NCI-H1694 treated with DMSO at 0.1 percent for 48 hours (cell line): ENCODE data around the gene RIMS1.
"Not testable (repeated sequence)": the region's sequence is repeated elsewhere in the genome, so short reads cannot be mapped to it uniquely, and the experiment has no call there.

Source experiments
- DNase-seq: peaks from one replicate; lab custom pipeline; 2025; lab: John Stamatoyannopoulos, UW

Gene RIMS1

DNA sequence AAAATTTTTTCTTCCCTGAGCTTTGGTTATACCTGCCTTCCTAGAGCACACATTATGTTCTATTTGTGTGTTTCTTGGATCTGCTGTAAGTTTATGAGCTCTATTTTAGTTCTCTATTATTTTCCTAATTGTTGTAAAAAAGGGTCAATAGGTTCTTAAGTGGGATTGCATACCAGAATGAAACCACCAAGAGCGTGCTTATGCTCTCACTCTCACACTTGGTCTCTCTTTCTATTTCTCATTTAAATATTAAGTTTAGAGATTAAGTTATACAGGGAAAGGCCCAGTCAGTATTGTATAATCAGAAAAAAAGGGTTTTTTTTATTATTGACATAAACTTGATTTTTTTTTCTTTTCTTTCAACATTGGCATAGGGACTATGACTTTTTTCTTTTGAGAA, 96.8 kb downstream of the RIMS1 start:
- DNase-seq = no peak

GRCh38 chr6:71994705-71995271, 108.4 kb downstream of the RIMS1 start:
- no peak for DNase-seq

DNA sequence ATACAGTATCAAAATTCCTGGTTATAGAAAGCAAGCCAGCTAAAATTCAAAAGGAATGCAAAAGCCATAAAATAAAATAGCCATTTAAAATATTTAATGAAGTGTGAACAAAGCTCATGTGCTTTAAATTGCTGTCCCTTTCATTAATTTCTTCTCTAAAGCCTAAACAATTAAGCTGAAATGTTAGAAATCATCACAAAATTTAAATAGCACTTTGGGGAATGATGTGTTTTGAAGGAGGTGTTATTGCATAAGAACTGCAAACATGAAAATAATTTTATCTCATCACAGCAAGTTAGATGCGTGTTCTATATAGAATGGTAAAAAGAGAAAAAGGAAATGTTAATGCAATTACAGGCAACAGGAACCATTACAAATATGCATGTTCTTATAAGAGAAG, 111.0 kb downstream of the RIMS1 start:
- no peak for DNase-seq

GRCh38 chr6:72002415-72002814, 116.1 kb downstream of the RIMS1 start:
- DNase-seq = no peak

GRCh38 chr6:72006591-72006990, 120.2 kb downstream of the RIMS1 start:
- DNase-seq = not testable (repeated sequence)

- DNase-seq = no peak
Measured at GRCh38 chr6:72022830-72023229, 136.5 kb downstream of the RIMS1 start.

DNA sequence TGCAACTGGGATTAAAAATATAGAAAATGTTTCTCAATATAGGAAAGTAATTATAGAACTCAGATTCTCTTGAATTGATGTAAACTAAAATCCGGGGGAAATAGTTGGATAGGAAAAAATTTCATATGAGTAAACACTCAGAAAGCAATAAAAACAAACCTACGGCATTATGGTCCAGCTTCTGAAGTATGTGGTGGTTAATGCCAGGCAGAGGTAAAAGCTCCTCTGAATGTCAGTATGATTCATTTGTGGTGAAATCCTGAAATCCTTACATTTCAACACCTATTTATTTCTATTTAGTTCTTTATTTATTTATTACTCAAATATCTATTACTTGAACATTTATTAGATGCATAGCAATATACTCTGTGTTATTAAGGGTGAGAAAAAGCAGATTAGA, 145.1 kb downstream of the RIMS1 start:
- DNase-seq = no peak

DNA sequence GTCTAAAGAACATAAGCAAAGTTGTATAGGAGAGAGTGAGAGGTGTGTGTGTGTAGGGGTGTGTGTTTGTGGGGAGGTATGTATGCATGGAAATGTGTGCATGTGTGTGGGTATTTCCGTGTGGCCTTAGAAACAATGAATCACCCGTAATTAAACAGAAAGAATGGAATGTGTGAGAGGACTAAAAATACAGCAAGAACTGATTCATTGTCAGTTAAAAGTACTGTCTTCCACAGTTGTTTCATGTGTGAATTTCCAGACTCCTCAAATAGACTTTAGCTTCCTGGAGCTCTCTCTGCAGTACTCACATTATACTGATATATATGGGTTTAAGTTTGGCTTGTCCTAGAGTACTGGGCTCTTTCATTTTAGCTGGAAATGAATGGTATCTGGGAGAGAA, 145.7 kb downstream of the RIMS1 start:
- no peak for DNase-seq

DNA sequence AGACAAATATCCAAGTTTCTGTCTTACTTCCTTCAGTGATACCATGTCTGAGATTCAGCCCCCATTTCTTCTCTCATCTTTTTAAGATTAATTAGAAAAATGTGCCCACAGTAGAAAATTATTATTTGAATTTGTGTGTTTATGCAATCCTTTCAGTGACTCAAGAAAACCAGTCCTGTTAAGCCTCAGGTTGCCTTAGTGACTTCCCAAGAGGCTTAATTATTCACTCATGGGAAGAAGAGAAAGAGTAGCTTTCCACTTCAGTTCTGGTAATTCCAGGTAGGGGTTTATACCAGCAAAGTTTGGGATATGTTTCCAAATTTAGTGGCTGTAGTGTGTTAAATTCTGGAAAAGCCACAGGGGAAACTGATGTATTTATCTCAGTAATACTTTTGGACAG, 149.1 kb downstream of the RIMS1 start:
- DNase-seq = no peak

DNA sequence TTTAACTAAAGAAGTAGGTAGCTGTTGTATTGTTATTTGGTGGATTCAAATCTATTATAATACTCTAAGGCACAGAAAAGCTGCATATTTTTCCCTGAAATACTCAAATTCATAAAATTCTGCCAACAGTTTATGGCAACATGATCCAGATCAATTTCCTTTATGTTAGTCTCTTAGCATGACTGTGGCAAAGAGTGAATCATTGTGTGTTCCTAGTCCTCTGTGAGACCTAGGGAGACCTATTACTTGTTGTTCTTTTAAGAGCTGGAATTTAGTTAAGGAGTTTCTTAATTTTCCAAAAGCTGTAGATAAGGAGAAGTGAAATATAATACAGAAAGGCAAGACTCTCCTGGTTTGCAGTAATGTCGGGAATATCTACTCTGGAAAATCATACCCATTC, 149.6 kb downstream of the RIMS1 start:
- DNase-seq = no peak

- no peak for DNase-seq
Measured at GRCh38 chr6:72037006-72037405, 150.7 kb downstream of the RIMS1 start.

DNA sequence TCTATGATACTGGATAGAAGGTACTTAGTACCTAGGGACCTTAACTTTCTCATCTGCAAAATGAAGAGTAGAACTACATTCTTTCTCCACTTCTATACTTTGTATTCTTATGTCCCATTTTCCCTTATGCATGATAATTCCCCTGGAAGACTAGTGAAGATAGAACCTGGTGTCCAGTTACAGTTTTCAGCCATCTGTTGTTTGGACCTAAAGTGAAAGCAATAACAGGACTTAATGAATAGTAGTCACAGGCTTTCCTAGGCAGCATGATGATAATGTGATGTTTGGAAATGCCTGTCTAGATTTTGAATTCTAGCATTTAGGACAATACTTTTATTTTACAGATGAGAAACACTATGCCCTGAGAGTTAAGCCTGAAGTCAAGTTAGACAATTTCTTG, 153.8 kb downstream of the RIMS1 start:
- DNase-seq = no peak

DNA sequence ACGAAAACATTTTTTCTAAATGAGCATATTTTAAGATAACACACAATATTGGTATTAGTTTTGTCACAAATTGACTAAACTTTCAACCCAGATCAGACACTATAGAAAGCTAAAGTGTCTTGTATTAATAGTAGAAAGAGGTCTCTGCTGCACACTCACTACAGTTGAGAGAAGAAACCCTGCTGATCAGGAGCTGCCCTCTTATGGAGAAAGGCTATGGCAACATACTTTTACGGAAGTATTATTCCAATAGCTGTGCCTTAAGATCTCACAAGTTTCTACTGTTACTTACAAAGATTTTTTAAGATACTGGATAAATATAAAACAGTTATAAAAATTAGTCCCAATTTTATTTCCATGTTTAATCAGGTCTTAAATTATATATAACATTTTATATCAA, 155.7 kb downstream of the RIMS1 start:
- no peak for DNase-seq

- no peak for DNase-seq
Measured at GRCh38 chr6:72048080-72048479, 161.7 kb downstream of the RIMS1 start.

DNA sequence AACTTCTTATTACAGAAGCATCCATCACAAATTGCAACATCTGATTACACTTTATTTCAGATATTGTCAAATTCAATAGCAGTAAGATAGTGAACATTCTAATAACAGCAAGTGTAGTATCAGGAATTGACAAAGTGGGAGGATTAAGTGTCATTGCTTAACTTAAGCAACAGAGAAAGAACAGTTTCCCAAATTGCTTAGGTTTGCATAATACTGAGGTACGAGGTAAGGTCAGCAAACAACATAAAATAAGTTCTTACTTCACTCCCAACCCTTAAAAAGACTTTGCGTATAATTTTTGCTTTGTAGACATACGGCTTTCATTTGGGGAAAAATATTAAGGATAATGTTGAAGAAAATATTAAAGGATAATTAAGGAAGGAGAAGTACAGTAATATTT, 163.0 kb downstream of the RIMS1 start:
- DNase-seq = no peak

GRCh38 chr6:72061286-72061685, 174.9 kb downstream of the RIMS1 start:
- no peak for DNase-seq

DNA sequence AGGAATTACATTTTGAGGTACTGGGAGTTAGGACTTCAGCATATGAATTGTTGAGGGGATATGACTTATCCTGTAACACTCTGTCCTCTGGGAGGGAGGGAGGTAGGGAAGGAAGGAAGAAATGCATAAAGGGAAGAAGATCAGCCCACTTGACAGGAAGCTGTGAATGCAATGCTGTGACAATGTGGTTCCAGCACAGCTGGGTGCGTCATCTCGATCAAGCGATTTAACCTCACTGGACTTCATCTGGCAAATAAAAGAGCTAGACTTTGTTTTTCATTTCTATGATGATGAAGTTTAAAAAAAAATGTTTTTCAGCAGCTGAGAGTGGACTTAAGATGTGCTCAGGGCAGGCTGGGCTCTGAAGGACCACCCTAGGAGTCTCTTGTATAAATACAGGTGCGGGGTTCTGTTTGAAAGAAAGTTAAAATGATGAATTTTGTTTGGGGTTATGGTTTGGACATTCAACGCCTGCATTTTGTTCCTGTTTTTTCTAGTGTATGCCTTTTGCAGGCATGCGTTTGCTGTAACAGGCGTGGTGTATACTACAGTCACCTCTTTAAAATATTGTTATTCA, 178.1 kb downstream of the RIMS1 start:
- DNase-seq = no peak

GRCh38 chr6:72078096-72078495, 191.7 kb downstream of the RIMS1 start:
- no peak for DNase-seq

DNA sequence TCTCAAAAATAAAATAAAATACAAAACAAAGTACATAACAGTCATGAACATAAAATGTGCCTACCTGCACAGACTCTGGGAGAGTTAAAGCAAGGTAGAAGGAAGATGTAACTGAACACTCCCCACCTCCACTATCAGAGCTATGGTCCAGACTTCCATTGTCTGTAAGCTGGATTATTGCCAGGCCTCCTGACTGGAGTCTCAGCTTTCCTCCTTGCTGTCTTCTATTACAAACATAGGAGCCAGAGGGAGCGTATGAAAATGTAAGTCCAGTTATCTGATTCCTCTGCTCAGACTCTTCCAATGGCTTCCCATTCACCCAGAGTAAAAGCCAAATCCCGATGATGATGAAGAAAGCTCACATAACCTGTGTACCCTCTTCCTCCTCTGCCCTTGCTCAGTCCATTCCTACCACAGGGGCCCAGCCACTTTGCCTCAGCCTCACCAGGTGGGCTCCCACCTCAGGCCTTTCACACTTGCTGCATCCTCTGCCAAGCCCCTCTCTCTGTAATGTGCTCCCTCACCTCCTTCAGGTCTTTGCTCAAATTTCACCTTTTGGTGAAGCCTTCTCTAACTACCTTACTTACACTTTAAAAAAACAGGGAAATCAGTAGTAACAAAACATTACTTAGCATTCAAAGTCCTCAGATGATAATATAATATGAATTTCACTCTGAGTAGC, 194.1 kb downstream of the RIMS1 start:
- DNase-seq = no peak

DNA sequence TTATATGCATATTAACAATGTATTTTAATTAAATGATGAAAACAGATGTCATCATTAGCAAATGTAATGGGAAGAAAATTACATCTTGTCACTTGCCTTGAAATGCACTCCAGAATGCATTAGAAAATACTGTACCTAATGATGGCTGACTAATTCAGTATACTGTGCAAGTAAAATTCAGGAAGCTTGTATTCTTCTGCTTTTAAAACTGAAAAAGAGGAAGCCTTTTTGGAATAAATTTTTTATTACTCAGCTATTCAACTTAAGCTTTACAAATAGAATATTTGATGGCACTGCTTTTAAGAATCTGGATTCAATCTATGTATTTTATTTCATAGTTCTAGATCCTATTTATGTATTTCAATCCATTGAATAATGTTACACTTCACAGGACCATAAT, 195.5 kb downstream of the RIMS1 start:
- no peak for DNase-seq

DNA sequence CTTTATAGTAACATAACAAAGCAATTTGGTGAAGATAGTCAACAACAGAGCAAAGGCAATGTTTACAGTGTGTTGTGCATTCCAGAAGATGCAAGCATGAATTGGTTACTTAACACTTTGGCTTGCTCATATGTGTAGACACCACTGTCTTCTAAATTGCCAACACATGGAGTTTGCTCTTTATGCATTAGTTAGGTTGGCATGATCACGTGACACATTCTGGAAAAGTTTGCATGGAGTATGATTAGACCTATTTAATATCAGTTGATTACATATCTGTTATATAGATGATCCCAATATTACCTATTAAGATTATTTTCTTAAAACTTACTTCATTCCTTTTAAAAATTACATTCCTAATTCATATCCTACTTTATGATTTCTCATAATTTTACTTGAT, 197.6 kb downstream of the RIMS1 start:
- DNase-seq = no peak

- DNase-seq = no peak
Measured at GRCh38 chr6:72084992-72085569, 198.7 kb downstream of the RIMS1 start.

GRCh38 chr6:72094506-72094905, 208.2 kb downstream of the RIMS1 start:
- DNase-seq = no peak

DNA sequence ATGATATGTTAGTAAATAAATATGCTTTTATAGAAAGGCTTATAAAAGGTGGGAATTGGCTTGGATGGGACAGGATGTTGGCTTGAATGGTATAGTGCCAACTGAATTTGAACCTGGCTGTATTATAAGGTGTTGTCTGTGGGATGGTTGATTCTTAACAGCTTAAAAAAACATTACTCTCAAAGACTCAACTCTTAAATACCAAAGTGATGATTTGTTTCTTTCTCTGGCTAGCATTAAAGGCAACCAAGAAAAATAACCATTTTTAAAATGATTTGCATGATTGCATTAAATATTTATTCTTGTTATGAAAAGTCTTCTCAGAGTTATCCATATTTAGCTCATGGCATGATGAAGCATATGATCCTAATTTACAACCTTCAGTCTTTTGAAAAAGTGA, 216.2 kb downstream of the RIMS1 start:
- no peak for DNase-seq
